HepG2 (cell line): ENCODE measurements around the gene PDSS2. TPM values are rescaled to one million over a fixed set of nuclear protein-coding genes. Genes with fewer than 3 reads are reported as not detected.

Source experiments
- ASH2L ChIP-seq: fragments of 300-600, 200-600 bp; sonication (generic); IDR thresholded peaks from 2 replicates; pipeline ENCODE4 v1.7.0; 2017; ENCODE audit warnings: low read depth, mild to moderate bottlenecking, moderate library complexity, mixed read lengths, low read length; ENCODE audit not compliant: insufficient read length
- GATA4 ChIP-seq: sonication (generic); IDR thresholded peaks from 2 replicates; pipeline ENCODE4 v1.6.1; 2016; ENCODE audit warnings: antibody characterized with exemption, low read depth, borderline replicate concordance
- KDM5B ChIP-seq: sonication (generic); formaldehyde crosslinking; IDR thresholded peaks from 2 replicates; pipeline ENCODE4 v1.4.0; 2020; ENCODE audit warnings: missing genetic modification reagents, mild to moderate bottlenecking, borderline replicate concordance
- MBNL3 ChIP-seq: fragments of 250-450 bp; sonication (Bioruptor Pico); conservative IDR thresholded peaks from 2 replicates; pipeline ENCODE4 v1.8.0; 2022; ENCODE audit warnings: mild to moderate bottlenecking, inconsistent platforms
- NPAS2 ChIP-seq: sonication (generic); formaldehyde crosslinking; IDR thresholded peaks from 2 replicates; pipeline ENCODE4 v1.8.0; 2022; ENCODE audit warnings: mild to moderate bottlenecking, missing genetic modification reagents, borderline replicate concordance
- PAWR ChIP-seq: sonication (generic); formaldehyde crosslinking; IDR thresholded peaks from 2 replicates; pipeline ENCODE4 v1.4.0; 2020; ENCODE audit warnings: missing genetic modification reagents, mild to moderate bottlenecking, borderline replicate concordance
- POLR2AphosphoS5 ChIP-seq: IDR thresholded peaks from 2 replicates; pipeline ENCODE4 v1.6.1; 2012; ENCODE audit warnings: low read depth, low read length
- SALL1 ChIP-seq: sonication (generic); formaldehyde crosslinking; IDR thresholded peaks from 2 replicates; pipeline ENCODE4 v1.8.0; 2022; ENCODE audit warnings: mild to moderate bottlenecking, missing genetic modification reagents
- SKI ChIP-seq: fragments of 450-650 bp; IDR thresholded peaks from one replicate; pipeline ENCODE4 v1.6.1; 2018; ENCODE audit warnings: mild to moderate bottlenecking; ENCODE audit not compliant: partially characterized antibody
- SP4 ChIP-seq: sonication (generic); formaldehyde crosslinking; IDR thresholded peaks from 2 replicates; pipeline ENCODE4 v1.8.1; 2023; ENCODE audit warnings: mild to moderate bottlenecking, missing genetic modification reagents
- SRSF4 ChIP-seq: fragments of 200-400 bp; formaldehyde crosslinking; IDR thresholded peaks from one replicate; pipeline ENCODE4 v1.6.1; 2018; ENCODE audit warnings: mild to moderate bottlenecking, low read depth, low read length, moderate library complexity; ENCODE audit not compliant: poor library complexity, severe bottlenecking
- ZIK1 ChIP-seq: sonication (generic); formaldehyde crosslinking; IDR thresholded peaks from 2 replicates; pipeline ENCODE4 v1.5.0; 2020; ENCODE audit warnings: mild to moderate bottlenecking, low read depth, missing genetic modification reagents, borderline replicate concordance
- ZNF3 ChIP-seq: IDR thresholded peaks from 2 replicates; pipeline ENCODE4 v1.7.0; 2017; ENCODE audit warnings: inconsistent platforms
- ZNF44 ChIP-seq: sonication (generic); formaldehyde crosslinking; IDR thresholded peaks from 2 replicates; pipeline ENCODE4 v1.5.1; 2020; ENCODE audit warnings: mild to moderate bottlenecking, missing genetic modification reagents
- ZNF501 ChIP-seq: sonication (generic); formaldehyde crosslinking; IDR thresholded peaks from 2 replicates; pipeline ENCODE4 v1.5.1; 2020; ENCODE audit warnings: mild to moderate bottlenecking, moderate library complexity, missing genetic modification reagents
- ZNF567 ChIP-seq: sonication (generic); formaldehyde crosslinking; IDR thresholded peaks from 2 replicates; pipeline ENCODE4 v1.8.1; 2023; ENCODE audit warnings: mild to moderate bottlenecking, missing genetic modification reagents, borderline replicate concordance
- ZNF660 ChIP-seq: sonication (generic); formaldehyde crosslinking; IDR thresholded peaks from 2 replicates; pipeline ENCODE4 v1.5.1; 2020; ENCODE audit warnings: mild to moderate bottlenecking, low read depth, missing genetic modification reagents, borderline replicate concordance
- polyA plus RNA-seq, 8 experiments: library from polyadenylated mRNA; depleted of rRNA in 3 of 8; stranded (reverse) in 7 of 8; unstranded in 1 of 8; fragments of >200 nt; fragmentation: Illumina TruSeq in 4 of 8; extraction: Trizol in 4 of 8; gene quantifications; 2 replicates each; pipeline versions ENCODE4 v1.2.1 to v1.2.3, GENCODE V29; 2011 to 2016; ENCODE audit warnings: low read depth in 4 of 8, missing spikeins in 1 of 8, mixed read lengths in 1 of 8; ENCODE audit not compliant: insufficient read depth in 1 of 8
- total RNA-seq, 5 experiments: library from RNA; depleted of rRNA; stranded (reverse); fragments of >200 nt; fragmentation: Illumina TruSeq; extraction: Trizol; gene quantifications; 2 replicates each; pipeline ENCODE4 v1.2.3, GENCODE V29; 2016; ENCODE audit warnings: low read depth in 1 of 5
- TF ChIP-seq, protein P1 (sequence below): IDR thresholded peaks from 2 replicates; pipeline ENCODE4 v1.6.1; 2016; ENCODE audit warnings: low read depth, control low read depth
- TF ChIP-seq, protein P2 (sequence below): sonication (generic); formaldehyde crosslinking; conservative IDR thresholded peaks from 2 replicates; pipeline ENCODE4 v1.4.0; 2020; ENCODE audit warnings: mild to moderate bottlenecking, missing genetic modification reagents, moderate library complexity
- TF ChIP-seq, protein P3 (sequence below): sonication (generic); formaldehyde crosslinking; IDR thresholded peaks from 2 replicates; pipeline ENCODE4 v1.4.0; 2020; ENCODE audit warnings: missing genetic modification reagents, borderline replicate concordance

PDSS2 gene
- total and polyA plus RNA-seq, 2 of the 13 experiments (the other 11 are each of a cell fraction or from before 2014, with no cell fraction given): 16.2 to 17.0 TPM

DNA sequence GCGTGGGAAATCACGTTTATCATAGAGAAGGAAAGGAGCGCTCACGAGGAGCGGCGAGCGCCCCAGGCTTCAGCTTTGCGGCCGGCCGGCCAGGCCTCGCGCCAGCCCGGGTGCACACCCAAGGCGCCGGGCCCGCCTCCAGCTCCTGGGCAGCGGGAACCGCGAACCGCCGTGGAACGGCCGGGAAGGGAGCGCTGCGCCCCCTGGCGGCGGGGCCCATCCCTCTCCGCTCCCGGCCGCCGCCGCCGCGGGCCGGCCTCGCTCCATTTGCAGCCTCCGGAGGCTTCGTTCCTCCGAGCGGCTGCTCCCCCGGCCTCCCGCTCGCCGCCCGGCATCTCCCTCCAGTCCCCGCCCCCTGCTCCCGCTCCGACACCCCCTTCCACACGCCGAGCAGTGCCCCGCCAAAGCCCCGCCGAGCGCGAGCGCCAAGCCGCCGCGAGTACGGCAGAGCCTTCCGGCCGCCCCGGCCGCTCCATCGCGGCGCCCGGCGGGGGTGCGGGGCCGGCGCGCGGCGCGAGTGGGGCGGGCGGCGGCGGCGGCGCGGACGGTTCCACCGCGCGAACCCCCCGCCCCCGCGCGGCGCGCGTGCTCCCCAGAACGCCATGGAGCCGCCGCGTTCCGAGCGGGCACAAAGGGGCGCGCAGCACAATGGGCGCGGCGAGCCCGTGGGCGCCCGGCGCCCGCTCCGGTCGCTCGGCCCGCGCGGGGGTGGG lies 345.0 kb downstream of the PDSS2 start (continued):
- TF ChIP-seq ASH2L (peak; percentile 54), ZNF501 (CRISPR knock-in tag) (no peak), SP4 (CRISPR knock-in tag) (peak; percentile 67; the same call in 1 of the 2 replicates), KDM5B (CRISPR knock-in tag) (peak; percentile 33; the same call in 1 of the 2 replicates), ZIK1 (CRISPR knock-in tag) (no peak), ZNF3 (CRISPR knock-in tag) (no peak), POLR2AphosphoS5 (no peak), ZNF567 (CRISPR knock-in tag) (peak; percentile 77; the same call in 1 of the 2 replicates), MBNL3 (CRISPR knock-in tag) (no peak), SALL1 (CRISPR knock-in tag) (peak; percentile 77), SKI (peak; percentile 72), ZNF660 (no peak), ZNF44 (CRISPR knock-in tag) (no peak), SRSF4 (no peak), GATA4 (no peak), PAWR (CRISPR knock-in tag) (no peak), NPAS2 (no peak)
- TF ChIP-seq, protein P1, sequence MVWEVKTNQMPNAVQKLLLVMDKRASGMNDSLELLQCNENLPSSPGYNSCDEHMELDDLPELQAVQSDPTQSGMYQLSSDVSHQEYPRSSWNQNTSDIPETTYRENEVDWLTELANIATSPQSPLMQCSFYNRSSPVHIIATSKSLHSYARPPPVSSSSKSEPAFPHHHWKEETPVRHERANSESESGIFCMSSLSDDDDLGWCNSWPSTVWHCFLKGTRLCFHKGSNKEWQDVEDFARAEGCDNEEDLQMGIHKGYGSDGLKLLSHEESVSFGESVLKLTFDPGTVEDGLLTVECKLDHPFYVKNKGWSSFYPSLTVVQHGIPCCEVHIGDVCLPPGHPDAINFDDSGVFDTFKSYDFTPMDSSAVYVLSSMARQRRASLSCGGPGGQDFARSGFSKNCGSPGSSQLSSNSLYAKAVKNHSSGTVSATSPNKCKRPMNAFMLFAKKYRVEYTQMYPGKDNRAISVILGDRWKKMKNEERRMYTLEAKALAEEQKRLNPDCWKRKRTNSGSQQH (CRISPR knock-in tag): peak; percentile 45; the same call in 1 of the 2 replicates
- TF ChIP-seq, protein P2, sequence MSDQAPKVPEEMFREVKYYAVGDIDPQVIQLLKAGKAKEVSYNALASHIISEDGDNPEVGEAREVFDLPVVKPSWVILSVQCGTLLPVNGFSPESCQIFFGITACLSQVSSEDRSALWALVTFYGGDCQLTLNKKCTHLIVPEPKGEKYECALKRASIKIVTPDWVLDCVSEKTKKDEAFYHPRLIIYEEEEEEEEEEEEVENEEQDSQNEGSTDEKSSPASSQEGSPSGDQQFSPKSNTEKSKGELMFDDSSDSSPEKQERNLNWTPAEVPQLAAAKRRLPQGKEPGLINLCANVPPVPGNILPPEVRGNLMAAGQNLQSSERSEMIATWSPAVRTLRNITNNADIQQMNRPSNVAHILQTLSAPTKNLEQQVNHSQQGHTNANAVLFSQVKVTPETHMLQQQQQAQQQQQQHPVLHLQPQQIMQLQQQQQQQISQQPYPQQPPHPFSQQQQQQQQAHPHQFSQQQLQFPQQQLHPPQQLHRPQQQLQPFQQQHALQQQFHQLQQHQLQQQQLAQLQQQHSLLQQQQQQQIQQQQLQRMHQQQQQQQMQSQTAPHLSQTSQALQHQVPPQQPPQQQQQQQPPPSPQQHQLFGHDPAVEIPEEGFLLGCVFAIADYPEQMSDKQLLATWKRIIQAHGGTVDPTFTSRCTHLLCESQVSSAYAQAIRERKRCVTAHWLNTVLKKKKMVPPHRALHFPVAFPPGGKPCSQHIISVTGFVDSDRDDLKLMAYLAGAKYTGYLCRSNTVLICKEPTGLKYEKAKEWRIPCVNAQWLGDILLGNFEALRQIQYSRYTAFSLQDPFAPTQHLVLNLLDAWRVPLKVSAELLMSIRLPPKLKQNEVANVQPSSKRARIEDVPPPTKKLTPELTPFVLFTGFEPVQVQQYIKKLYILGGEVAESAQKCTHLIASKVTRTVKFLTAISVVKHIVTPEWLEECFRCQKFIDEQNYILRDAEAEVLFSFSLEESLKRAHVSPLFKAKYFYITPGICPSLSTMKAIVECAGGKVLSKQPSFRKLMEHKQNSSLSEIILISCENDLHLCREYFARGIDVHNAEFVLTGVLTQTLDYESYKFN (CRISPR knock-in tag): 0 out of 2 replicates have a peak, but pooled peaks have one; percentile 7
- TF ChIP-seq, protein P3, sequence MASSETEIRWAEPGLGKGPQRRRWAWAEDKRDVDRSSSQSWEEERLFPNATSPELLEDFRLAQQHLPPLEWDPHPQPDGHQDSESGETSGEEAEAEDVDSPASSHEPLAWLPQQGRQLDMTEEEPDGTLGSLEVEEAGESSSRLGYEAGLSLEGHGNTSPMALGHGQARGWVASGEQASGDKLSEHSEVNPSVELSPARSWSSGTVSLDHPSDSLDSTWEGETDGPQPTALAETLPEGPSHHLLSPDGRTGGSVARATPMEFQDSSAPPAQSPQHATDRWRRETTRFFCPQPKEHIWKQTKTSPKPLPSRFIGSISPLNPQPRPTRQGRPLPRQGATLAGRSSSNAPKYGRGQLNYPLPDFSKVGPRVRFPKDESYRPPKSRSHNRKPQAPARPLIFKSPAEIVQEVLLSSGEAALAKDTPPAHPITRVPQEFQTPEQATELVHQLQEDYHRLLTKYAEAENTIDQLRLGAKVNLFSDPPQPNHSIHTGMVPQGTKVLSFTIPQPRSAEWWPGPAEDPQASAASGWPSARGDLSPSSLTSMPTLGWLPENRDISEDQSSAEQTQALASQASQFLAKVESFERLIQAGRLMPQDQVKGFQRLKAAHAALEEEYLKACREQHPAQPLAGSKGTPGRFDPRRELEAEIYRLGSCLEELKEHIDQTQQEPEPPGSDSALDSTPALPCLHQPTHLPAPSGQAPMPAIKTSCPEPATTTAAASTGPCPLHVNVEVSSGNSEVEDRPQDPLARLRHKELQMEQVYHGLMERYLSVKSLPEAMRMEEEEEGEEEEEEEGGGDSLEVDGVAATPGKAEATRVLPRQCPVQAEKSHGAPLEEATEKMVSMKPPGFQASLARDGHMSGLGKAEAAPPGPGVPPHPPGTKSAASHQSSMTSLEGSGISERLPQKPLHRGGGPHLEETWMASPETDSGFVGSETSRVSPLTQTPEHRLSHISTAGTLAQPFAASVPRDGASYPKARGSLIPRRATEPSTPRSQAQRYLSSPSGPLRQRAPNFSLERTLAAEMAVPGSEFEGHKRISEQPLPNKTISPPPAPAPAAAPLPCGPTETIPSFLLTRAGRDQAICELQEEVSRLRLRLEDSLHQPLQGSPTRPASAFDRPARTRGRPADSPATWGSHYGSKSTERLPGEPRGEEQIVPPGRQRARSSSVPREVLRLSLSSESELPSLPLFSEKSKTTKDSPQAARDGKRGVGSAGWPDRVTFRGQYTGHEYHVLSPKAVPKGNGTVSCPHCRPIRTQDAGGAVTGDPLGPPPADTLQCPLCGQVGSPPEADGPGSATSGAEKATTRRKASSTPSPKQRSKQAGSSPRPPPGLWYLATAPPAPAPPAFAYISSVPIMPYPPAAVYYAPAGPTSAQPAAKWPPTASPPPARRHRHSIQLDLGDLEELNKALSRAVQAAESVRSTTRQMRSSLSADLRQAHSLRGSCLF (CRISPR knock-in tag): no peak
